ENCODE data around the gene RBM28.

- TF ChIP-seq CTCF (optimal IDR thresholded peaks at IDR 0.05 in 1 of 3, IDR thresholded peaks at IDR 0.05 in 1 of 3, conservative IDR thresholded peaks at IDR 0.05 in 1 of 3; ENCODE audit: extremely low read depth in 1 of 3, insufficient read depth in 2 of 3, low read length in 3 of 3) (no peak), EZH2 (IDR thresholded peaks at IDR 0.05; ENCODE audit: low read length) (no peak)
Observed at GRCh38 chr7:128380483-128381106, 36.9 kb upstream of the RBM28 start.

Data from keratinocyte (primary cell).